CD4-positive, alpha-beta T cell treated with Interleukin-17A for 1 hour (primary cell): ENCODE data around the gene TTLL9.

ENCODE experiments used
- DNase-seq: peaks from one replicate; pipeline ENCODE4 v3.0.0-alpha.2; 2020

TTLL9 gene

DNA sequence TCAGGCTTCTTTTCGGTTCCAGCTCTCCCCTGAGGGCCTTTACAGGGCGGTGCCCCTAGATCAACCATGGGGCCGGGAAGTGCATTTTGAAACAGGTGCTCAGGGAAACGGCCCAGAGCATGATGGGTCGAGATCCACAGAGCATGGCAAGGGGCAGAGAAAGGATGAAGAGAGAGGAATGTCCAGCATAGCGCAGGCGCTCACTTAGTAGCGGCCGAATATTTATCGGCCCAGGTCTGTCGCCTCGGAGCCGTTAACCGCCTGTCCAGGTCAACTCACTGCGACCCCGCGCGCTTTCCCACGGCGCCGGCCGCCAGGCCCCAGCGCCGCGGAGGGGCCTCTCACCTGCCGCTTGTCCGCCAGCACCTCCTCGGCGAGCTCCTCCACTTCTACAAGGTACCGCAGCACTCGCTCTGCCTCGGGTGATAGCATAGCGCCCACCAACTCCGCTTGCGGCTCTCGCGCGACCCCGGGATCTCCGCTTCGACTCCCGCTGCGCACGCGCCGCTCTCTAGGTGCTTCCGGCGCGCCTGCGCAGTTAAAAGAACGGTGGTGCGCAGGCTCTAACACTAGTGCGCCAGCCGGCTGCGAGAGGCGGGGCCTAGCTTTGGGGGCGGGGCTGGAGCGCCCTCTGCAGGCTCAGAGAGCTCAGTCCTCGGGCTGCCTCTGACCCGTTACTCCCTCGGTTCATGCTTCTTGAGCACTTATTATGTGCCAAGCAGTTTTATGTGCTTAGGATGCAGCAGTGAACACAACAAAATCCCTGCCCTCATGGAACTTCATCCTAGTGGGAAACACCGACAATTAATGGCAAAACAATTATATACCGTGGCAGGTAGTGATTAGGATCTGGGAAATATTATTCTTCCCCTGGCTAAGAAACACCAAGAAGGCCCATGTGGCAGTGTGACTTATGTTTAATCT lies 81.4 kb downstream of the TTLL9 start, which contains the start of gene PDRG1:
Gene PDRG1 (minus strand): TSS at position 517 of the 924 bp plus-strand sequence. CDS start 85 bp downstream, at position 432.
- peak; percentile 96 for DNase-seq

DNA sequence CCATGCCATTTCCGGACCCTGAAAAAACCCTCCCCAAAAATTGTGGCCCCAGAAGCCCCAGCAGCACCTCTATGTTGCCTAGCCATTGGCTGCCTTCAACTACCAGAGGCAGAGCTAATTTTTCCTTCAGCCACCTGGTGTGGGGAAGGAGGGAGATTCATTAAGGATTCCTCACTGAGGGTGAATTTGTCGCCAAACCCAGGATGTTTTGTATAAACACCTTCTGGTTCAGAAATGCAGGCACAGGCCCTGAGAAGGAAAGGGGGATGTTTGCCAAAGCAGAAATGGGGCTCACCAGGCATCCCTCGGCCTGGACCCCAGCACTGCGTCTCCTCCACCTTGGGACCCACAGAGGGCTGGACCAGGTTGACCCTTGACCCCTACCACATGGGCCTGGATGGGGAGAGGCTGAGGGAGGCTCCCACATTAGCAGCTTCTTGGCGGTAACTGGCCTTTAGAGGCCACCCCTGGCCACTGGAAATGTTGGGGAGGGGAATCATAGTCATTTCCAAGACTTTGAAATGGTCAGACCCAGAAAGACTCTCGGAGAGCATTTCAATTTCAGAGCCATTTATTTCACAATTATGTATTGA lies 83.2 kb downstream of the TTLL9 start:
- no peak for DNase-seq

DNA sequence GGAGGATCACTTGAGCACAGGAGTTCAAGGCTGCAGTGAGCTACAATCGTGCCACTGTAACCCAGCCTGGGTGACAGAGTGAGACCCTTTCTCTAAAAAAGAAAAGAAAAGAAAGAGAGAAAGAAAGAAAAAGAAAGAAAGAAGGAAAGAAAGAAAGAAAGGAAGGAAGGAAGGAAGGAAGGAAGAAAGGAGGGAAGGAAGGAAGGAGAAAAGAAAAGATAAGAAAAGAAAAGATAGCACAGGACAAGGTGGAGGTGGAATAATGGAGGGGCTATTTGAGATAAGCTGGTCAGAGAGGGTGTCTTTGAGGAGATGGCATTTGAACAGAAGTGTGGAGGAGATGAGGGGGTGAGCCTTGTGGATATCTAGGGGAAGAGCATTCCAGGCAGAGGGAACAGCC lies 84.1 kb downstream of the TTLL9 start:
- DNase-seq, result no peak

DNA sequence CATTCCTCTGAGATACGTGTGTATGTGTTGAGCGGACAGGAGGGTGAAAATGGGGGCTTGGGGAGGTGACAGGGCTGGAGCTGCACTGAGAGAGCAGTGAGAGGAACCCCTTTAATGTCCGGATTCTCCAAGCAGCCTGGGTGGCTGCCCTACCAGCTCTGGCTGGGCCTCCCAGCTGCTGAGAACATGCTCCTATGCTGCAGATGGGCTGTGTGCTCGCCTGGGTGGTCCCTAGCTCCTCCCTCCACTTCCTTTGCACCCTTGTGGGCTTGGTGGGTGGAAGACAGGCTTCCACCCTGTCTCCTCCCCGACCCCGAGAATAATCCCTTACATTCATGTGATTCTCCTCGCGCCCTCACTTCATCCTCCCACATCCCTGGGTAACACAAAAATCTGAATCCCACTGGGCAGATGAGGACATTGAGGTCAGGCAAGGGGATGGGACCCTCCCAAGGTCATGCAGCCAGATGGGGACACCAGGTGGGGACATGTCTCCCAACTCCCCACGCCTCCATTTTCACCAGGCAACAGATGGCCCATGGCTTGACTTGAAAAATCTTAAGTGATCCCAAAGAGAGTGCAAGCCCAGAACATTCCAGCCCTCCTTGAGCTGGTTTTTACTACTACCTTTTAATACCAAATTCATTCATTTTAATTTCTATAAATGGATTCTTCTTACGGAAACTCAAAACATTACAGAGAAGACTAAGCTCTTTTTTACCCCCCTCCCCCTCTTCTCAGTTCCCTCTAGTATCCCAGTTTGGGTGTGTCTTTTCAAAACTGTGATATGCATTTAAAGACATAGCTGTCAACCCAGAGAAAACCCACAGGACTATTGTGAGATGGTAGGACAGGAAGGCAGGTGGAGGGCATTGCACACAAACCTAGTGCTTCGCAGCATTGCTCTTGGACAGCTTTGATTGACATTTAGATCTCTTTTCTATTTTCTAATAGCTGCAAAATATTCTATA lies 86.4 kb downstream of the TTLL9 start:
- DNase-seq, result no peak

DNA sequence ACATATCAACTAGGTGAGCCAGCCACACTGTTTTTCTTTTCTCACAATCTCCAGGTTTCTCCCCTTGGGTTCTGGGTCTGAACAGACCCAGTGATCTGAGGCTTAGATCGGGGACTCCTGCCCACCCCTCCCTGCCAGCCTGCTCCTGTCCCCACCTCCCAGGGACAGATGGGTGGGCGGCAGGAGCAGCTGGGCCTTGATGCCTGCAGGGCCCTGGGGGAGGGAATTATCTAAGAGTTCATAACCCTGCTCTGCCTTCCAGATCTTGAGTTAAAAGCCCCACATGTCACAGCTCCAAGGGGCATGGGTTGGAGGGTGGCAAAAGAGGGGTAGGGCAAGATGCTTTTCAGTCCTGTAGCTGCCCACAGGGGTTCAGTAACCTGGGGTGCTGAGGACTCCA lies 92.3 kb downstream of the TTLL9 start:
- no peak for DNase-seq

DNA sequence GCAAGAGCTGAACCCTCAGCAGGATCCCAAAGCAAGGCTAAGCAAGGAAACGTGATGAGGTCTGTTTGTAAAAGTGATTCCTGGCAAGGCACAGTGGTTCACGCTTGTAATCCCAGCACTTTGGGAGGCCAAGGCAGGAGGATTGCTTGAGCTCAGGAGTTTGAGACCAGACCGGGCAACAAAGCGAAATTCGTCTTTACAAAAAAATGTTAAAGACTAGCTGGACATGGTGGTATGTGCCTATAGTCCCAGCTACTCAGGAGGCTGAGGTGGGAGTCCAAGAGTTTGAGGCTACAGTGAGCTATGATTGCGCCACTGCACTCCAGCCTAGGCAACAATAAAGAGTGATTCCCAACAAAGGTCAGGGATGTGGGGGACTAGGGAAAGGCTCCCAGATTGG lies 93.5 kb downstream of the TTLL9 start:
- DNase-seq, result no peak

DNA sequence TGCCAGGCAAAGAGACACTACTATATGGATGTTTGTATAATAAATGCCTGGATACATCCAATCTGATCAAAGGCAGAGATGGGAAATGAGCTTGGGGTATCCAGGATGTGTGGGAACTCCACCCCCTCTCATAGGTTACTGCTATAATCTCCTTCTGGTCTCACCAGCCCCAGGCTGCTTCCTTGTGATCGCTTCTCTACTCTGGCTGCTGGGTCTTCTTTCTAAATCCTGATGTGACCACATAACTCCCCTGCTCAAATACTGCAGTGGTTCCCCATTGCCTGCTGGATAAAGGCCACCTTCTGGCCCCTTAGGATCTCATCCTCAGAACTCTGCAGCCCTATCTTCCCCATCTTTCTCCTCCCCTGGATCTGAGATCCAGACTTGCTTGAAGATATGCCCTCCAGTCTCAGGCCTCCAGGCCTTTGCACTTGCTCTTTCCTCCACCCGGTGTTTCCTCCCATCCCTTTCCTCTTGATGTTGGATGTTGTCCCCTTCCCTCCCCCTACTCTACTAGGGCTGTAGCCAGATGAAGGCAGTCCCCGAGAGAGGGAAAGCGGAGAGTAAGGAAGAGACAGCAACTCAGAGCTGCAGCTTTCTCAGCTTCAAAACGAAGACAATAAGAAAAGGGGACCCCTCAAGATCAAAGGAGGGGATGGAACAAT lies 96.7 kb downstream of the TTLL9 start:
- no peak for DNase-seq

DNA sequence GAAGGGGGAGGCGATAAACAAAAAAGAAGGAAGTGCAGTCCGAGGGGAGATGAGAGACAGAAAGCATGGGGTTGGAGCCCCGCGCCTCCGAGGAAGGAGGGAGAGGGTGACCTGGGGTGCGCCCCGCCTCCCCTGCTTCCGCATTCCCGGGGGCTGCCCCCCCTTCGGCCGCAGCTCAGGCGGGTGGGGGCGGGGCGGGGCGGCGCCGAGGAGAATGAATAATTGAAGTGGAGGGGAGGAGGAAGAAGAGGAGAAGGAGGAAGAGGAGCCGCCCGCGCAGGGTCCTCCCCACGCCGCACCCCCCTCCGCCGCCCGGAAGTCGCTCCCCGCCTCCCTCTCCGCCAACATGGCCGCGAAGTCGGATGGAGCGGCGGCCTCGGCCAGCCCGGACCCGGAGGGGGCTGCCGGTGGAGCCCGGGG lies 97.4 kb downstream of the TTLL9 start, which contains the start of gene XKR7:
Gene XKR7 (plus strand): TSS at position 322 of the 420 bp plus-strand sequence. CDS start 25 bp downstream, at position 347.
- DNase-seq, result no peak

DNA sequence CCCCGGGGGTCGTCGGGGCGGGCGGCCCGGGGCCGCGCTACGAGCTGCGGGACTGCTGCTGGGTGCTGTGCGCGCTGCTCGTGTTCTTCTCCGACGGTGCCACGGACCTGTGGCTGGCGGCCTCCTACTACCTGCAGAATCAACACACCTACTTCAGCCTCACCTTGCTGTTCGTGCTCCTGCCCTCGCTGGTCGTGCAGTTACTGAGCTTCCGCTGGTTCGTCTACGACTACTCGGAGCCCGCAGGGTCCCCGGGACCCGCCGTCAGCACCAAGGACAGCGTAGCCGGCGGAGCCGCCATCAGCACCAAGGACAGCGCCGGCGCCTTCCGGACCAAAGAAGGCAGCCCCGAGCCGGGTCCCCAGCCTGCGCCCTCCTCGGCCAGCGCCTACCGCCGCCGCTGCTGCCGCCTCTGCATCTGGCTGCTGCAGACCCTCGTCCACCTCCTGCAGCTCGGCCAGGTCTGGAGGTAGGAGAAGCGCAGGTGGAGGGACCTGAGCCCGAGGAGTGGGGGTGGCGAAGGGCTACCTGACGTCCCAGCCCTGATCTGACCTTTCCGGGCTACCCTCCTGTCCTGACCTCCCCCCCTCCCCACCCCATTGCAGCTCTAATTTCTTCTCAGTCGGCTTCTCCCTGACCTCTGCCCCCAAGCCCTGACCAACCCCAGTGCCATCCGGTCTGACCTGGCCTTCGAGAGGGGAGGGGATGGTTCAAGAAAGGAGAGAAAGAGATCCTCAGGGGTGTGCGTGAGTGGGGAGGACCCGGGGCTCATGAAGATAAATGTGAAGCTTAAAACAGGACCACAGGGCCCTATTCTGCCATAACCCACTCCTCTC lies 98.1 kb downstream of the TTLL9 start:
- DNase-seq, result peak; percentile 81

DNA sequence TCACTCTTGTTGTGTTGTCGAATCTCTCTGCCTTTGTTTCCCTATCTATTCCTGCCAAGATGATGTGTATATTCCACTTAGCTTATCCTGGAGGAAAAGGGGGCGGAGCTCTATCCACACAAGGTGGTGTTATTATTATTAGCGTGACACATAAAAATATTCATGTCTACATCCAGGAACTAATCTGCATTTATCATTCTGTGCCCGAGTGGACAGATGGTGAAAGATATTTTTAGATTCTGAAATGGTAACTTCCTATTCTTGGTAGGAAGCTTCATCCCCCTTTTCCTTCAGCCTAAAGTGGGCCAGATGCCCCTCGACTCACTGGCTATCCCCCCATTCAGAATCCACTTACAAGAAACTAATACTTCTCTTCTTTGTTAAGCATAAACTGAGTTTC lies 99.6 kb downstream of the TTLL9 start:
- no peak for DNase-seq

DNA sequence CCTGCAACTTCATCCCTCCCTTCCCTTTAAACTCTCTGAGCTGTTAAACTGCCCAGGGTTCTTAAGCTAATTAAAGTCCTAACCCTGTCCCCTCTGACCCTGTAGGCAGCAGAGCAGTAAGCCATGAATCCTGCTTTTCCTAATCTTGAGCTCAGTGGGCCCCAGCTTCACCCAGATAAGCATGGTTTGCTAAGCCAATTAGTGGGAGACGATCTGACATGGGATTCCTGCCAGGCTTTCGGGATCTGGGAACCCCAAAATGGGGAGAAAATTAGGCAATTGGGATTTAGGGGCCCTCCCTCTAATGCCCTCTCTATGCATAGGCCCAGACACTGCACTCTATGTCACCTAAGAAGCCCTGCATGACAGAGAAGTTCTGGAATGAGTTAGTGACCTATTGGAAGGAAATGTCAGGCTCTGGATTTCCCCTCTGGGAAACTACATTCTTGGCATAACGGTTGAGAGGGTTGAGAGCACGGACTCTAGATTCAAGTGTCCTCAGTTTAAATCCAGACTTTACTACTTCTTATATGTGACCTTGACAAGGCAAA lies 102.1 kb downstream of the TTLL9 start:
- DNase-seq, result no peak

DNA sequence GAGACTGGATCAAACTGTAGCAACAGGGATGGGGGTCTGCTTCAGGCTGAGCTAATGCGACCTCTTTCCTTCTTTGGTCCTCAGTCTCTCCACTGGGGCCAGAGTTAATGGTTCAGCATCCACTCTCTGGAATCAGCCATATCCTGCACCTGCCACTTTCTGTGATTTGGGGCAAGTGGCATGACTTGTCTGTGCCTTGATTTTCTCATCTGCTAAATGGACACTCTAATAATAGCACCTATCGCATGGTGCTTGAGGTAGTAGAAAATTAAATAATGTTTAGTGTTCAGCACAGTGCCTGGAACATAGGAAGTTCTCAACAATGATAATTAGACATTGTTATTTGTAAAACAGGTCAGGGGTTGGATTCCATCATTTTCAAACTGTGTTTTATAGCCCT lies 103.9 kb downstream of the TTLL9 start:
- DNase-seq, result no peak

DNA sequence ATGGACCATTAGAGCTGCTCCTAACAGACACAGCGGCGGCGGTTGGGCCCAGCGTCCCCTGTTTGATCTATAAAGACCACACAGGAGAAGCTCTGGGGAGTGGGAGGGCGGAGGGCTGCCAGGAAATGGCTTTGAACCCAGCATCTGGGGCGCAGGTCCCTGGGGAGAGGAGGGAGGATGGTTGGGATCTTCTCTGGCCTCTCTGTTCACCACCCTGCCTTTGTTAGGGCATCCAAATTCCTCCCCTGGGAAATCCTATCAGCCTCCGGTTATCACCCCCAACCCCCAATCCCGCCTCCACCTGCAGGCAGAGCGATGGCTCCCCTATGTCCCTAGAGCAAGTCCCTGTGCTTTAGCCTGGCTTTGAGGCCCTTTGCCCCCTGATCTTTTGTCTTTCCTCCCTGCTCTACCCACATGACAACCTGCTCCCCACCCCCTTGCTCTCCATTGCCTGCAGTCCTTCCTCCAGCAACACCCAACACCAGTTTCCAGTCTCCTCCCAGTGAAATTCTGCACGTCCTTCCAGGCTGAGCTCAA lies 104.6 kb downstream of the TTLL9 start:
- no peak for DNase-seq

DNA sequence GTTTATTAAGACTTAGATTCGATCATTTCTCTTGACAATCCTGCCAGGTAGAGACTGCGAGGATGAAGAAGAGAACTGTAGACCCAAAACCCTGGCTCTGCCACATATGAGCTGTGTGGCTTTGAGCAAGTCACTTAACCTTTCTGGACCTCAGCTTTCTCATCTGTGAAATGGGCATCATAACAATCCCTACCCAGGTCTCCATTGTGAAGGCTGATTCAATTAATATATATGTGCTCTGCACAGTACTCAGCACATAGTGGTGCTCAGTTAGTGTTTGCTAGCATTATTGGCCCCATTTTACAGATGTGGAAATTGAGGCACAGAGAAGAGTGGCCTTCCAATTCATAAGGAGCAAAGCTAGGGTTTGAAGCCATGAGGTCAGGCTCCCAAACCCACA lies 105.4 kb downstream of the TTLL9 start:
- no peak for DNase-seq

DNA sequence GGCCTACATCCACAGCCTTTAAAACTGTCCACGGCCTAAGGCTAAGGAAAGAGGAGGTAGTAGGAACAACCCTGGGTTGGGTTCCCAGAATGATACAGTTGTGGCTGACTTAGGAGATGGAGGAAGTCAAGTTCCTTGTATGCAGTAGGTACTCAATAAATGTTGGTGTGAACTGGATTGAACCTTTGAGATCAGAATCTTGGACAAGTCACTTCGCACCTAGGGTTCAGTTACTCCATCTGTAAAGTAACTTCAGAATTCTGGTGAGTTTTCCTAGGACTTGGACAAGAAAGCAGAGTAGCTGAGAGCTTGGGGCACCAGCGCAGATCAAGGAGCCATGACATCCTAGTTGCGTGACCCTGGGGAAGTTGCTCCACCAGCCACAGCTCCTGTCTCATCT lies 106.6 kb downstream of the TTLL9 start:
- no peak for DNase-seq

DNA sequence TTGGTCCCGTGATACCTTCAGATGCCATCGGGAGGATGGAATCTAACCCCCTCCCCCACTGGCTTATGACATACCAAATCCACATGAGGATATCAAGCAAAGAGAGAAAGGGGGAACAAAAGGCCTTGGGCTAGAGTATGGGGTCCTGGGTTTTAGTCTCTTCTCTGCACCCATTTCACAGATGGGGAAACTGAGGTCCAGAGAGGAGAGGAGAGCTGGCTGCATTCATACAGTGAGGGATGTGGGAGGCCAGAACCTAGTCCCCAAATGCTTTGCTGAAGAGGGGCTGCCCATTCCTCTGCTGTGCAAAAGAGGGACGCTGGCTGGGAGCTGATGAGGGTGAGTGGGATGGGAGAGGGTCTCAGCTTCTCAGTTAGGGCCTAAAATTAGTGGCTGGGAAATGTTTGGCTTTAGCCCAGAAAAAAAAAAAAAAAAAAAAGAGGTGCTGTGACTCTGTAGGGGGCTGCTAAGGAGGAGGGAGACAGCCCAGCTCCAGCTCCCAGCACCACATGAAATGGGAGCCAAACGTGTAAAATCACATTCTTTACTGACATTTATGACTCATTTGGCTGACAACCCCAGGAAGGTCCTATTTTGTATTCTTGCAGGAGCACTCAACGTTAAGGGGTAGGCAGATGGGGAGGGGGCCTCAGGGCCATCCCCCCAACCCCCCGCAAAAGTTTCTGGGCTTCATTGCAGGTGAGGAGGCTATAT lies 109.4 kb downstream of the TTLL9 start:
- DNase-seq, result no peak

DNA sequence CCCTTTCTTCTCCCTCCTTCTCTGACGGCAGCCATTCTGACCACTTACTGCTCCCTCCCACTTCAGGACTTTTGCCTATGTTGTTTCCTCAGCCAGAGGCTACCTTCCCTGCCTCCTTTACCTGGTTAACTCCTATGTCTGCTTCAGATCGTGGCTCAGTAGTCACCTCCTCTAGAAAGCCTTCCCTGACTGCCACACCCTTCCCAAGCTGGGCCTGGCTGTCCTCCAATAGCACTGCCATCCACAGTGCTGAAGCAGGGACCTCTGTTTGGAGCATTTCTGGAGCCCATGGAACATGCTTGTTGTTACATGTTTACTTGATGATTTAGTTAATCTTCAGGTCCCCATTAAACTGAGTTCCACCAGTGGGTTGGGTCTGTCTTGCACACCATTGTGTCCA lies 111.3 kb downstream of the TTLL9 start:
- DNase-seq, result no peak

DNA sequence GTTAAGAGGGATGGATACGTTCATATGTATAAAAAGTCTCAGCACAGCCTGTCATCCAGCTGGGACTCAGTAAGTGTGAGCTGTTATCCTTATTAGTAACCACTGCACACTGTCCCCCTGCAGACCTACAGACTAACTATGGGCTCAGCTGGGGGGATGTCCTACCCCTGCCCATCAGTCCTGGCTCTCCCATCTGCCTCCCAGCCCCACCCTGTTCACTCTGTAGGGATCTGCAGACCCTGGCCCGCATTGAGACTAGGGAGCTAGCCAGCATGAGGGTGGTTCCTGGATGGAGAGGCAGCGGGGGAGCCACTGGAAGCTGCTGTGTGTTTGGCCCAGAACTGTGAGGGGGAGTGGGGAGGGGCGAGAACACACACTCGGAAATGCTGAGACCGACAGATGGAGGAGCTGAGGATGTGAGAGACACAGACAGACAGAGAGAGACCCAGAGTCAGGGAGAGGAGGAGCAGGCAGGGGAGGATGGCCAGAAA lies 114.6 kb downstream of the TTLL9 start:
- DNase-seq, result no peak

DNA sequence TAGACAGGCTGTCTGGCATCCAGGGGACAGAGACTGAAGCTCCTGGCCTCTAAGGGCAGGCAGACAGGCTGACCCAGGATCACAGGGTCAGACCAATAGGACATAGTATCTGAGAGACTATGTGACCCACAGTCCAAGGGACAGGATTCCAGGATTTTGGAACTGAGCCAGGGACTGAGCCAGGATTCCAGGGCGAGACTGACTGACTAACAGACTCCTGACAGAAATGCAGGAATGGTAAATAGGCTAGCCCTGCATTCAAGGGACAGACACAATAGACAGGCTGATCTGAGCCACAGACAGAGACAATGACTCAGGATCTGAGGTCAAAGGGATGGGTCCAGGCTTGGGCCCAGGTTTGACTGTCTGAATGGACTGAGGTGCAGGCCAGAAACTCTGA lies 117.3 kb downstream of the TTLL9 start:
- no peak for DNase-seq

DNA sequence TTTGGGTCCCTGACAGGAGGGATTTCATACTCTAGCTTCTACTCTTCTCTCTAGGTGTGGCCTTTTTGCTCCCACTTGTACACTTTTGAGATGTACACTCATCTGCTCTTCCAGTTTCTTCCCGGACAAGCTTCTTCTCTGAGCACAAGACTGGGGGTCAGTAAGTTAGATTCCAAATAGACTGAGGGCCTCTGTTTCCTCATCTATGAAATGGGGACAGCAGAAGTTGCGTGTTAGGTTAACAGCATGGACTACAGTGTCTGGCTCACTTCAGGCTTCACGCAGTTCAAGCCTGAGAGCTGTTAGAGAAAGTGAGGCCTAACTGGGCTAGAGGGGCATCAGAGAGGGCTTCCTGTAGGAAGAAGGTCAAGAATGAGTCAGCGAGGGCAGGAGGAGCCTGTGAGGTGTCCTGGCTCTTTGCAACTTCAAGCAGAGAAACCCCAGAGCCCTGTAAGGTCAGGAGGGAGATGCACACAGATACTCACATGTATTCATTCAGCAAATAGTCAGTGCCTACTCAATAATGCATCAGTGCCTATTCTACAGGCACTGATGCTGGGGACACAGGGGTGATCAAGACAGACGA lies 118.1 kb downstream of the TTLL9 start:
- DNase-seq, result no peak
